HG03095 (cell line): Measurements from ENCODE around the gene IL17RE.
"Not testable (repeated sequence)": the region's sequence is repeated elsewhere in the genome, so short reads cannot be mapped to it uniquely, and the experiment has no call there.

ENCODE experiments used
- ATAC-seq: cut with Tn5 transposase; IDR thresholded peaks from one replicate; pipeline ENCODE4 v1.9.1; 2021; ENCODE audit warnings: moderate library complexity; ENCODE audit not compliant: unreplicated experiment

IL17RE gene, protein sequence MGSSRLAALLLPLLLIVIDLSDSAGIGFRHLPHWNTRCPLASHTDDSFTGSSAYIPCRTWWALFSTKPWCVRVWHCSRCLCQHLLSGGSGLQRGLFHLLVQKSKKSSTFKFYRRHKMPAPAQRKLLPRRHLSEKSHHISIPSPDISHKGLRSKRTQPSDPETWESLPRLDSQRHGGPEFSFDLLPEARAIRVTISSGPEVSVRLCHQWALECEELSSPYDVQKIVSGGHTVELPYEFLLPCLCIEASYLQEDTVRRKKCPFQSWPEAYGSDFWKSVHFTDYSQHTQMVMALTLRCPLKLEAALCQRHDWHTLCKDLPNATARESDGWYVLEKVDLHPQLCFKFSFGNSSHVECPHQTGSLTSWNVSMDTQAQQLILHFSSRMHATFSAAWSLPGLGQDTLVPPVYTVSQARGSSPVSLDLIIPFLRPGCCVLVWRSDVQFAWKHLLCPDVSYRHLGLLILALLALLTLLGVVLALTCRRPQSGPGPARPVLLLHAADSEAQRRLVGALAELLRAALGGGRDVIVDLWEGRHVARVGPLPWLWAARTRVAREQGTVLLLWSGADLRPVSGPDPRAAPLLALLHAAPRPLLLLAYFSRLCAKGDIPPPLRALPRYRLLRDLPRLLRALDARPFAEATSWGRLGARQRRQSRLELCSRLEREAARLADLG

DNA sequence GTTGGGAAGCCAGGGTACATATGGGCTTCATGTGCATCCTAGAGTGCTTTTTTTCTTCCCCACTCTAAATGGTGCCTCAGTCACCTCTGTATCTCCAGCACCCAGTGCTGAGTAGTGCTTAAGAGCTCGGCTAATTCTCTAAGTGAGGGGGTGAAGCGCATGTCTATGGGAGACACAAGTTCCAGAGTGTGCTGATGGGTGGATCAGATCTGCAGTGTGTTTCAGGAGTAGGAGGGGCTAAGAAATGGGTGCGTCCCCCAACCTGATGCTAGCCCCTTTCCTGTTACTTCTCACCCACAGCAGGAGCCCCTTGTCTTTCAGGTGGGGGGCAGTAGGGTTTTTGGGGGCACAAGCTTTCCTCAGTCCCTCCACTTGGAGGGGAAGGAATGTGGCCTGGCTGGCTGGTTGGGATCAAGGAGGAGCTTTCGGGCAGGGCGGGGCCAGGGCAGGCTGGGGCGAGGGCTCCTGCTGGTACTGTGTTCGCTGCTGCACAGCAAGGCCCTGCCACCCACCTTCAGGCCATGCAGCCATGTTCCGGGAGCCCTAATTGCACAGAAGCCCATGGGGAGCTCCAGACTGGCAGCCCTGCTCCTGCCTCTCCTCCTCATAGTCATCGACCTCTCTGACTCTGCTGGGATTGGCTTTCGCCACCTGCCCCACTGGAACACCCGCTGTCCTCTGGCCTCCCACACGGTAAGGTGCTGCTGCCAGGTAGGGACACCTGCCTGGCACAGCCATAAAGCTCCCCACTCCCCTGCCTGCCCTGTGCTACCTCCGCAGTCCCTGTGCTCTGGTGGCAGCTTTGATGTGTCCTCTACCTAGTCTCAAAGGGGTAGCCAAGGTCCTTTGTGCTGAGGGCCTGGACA is at the start of gene IL17RE:
TSS of gene IL17RE (plus strand) at position 477 of the 866 bp plus-strand sequence. CDS start at position 562, 85 bp downstream.
- ATAC-seq = no peak

DNA sequence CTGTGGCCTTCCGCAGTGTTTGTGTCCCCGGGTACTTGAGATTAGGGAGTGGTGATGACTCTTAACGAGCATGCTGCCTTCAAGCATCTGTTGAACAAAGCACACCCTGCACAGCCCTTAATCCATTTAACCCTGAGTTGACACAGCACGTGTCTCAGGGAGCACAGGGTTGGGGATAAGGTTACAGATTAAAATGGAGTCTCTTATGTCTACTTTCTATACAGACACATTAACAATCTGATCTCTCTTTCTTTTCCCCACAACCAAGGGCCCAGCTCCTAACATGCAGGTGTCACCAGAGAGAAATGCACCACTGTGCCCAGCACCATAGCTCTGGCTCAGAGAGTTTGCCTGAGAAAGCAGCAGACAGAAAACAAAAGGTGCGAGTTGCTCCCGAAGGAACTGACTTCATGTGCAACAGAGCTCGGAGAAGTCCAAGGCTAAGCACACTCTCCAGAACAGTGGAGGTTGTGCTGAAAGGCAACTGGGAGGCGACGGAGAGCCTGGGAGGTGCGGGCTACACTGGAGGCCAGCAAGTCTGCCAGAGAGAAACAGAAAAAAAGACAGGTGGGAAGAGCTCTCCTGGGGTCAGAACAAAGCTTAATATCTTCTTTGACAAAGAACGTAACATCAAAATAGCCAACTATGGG is 48.2 kb upstream of the IL17RE start:
- ATAC-seq = not testable (repeated sequence)

DNA sequence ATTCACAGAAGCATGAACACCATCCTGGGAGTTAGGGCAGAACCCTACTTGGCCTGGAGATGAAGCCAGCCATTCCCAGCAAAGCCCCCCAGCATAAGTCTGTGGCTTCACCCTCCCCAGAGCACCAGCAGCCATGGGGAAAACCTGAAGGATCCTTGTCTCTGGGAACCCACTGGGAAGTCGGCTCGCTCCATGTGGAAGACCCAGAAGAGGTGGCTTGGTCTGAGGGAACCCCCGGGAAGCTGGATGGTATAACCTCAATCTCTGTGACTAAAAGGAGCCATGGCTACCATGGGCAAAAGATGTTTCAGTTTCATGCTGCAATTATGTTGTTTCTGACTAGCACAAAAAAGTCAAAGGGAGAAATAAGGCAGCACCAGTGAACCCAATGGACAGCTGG is 47.1 kb upstream of the IL17RE start:
- no peak for ATAC-seq

DNA sequence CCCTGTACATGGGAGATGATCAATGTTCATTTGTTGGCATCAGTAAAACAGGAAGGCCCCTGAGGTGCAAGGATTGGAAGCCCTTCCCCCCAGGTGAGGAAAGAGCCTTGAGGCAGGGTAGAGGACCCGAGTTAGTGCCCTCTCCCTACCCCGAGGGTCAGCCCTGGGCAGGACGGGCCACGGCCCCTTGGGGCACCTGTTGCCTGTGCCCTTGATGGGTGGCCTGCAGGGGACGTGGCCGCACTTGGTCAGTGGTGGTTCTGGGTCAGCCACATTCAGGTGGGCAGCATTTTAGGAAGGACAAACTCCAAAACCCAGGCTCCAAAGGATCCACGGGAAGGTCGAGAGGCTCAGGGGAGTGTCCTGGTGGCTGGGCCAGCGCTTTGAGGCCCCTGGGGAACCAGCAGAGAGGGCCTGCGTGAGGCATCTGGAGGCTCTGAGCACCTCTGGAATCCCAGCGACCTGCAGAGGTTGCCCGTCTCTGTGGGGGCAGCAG is 43.1 kb upstream of the IL17RE start:
- no peak for ATAC-seq

DNA sequence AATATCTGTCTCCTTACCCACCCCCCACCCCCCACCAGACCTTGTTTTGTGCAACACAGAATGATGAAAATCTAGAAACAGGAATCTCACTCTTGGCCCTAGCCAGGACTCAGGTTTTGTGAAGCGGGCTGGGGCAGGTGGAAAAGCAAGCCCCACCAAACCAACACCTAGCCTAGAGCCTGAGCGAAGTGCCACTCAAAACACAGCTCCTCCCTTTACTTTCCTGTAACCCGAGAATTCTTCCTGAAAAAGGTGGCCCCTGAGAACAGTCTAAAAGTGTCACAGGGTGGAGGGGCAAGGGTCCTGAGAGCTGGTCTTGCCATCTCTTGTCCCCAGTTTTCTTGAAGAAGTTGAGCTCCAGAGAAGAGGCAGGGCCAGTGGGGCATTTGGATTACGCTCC is 41.4 kb upstream of the IL17RE start:
- ATAC-seq = no peak

DNA sequence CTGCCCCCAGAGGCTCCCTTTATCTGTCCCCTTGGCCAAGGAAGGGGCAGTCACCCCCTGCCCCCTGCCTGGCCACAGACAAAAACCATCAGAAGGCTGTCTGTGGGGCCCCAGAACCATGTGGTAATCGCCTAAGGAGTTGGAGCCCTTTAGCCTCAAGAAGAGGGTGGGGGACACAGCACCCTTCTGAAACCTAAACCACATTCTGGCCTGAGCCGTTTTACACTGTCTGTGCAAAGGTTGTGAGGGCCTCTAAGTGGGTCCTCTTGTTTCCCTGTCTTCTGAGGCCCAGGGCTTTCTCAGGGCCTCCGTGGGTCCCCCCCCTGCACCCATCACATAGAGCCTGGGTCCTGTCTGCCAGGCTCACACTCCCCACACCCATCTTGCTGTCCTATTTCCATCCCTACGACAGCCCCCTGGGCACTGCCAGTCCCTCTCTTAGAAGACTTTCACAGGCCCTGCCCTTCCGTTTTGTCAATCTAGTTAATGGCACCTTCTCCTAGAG is 41.0 kb upstream of the IL17RE start:
- no peak for ATAC-seq

DNA sequence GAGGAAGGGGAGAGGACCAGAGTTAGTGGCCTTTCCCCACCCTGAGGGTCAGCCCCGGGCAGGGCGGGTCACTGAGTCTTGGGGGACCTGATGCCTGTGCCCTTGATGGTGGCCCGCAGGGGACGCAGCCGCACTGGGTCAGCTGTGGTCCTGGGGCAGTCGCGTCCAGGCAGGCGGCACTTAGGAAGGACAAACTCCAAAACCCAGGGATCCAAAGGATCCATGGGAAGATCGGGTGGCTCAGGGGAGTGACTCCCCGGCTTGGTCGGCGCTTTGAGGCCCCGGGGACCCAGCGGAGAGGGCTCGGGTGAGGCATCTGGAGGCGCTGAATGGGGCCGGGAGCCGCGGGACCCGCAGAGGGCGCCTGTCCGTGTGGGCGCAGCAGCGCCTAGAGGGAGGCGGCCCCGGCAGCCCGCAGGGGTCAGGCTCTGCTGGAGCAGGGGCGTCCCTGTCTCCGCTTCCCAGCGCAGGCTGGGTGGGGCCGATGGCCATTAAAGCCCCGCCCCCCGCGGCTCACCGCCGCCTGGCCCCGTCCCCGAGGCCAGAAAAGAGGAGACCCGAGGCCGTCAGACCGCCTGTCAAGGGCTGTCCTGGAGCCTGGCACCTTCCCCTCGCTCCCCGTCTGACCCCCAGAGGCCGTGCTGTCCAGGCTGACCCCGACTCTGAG is 40.1 kb upstream of the IL17RE start:
- no peak for ATAC-seq

DNA sequence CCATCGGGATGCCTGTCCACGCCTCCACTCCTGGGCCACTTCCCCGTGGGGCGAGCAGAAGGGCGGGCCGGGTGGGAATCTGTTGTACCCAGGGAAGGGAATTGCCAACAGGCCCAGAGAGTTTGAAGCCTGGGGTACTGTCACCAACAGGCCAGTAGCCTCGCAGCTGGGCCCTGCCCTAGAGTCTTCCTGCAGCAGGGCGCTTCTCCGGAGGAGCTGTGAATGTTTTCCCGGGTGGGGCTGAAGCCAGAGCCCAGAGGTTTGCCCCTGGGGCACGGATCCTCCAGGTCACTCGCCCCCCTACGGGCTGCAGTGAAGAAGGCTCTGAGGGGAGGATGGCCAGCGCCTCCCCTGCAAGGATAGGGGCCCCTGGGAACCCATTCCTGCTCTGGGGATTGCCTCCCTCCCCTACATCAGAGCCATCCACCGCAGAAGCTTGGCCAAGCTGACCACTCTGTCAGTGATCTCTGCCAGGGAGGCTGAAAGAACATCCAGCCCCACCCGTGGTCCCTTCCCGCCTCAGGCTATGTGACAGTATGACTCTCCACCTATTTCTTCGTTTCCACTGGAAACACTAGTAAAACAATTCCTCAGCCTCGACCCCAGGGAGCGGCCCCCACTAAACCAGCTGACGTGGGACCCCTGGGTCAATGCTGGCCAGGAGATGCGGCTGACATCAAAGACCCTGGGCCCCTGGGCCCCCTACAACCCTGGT is 39.4 kb upstream of the IL17RE start:
- ATAC-seq = no peak

DNA sequence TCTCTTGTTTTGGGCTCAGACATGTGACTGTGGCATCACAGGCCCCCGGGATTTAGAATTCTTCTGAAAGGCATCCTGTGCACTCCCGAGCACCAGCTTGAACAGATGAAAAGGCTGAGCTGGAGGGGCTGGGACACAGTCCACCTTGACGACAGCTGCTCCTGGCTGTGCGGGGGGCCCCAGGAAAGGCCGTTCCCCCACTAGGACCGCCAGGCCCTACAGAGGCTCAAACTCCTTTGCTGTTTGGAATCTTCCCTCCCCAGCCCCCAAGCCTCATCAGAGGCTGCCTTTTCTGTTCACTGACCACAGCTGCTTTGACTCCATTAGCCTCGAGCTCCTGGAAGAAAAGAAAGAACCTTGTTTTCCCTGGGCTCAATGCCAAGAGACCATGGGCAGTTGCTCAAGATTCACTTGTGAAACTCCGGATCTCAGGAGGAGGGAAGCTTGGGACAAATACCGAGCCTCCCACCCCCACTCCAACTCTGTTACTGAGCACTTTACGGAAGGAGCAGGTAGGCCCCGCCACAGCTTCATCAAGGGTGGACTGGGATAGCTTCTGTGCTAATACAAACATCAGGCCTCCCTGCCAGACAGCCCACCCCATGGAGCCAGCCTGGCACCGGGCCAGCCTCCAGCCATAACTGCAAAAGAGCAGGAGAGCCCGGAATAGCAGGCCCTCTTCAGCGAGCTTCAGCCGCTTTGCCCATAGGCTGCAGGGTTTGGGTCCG is 38.3 kb upstream of the IL17RE start:
- no peak for ATAC-seq

DNA sequence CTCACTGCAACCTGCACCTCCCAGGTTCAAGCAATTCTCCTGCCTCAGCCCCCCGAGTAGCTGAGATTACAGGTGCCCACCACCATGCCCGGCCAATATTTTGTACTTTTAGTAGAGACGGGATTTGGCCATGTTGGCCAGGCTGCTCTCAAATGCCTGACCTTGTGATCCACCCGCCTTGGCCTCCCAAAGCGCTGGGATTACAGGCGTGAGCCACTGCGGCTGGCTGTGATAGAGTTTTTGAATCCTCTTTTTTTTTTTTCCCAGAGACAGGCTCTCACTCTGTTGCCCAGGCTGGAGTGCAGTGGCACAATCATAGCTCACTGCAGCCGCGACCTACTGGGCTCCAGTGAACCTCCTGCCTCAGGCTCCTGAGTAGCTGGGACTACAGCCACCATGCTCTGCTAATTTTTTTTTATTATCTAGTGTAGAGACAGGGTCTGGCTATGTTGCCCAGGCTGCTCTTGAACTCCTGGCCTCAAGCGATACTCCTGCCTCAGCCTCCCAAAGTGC is 37.5 kb upstream of the IL17RE start:
- not testable (repeated sequence) for ATAC-seq

DNA sequence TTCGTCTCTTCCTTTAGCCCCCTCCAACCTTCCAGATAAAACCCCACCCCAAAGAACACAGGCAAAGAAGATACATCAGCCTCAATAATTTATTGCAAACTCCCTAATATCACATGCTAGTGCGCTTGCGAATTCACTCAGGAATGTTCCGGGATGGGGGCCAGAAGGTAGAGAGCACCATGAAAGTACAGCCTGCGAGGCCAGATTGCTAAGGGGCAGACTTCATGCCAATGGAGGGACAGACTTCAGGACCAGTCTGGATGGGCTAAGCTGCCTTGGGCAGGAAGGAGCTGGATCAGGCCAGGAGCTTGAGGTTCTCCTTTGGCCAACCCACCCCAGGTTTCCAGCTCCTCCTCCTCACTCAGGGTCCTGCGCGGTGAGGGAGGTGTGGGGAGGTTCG is 36.0 kb upstream of the IL17RE start:
- ATAC-seq = no peak

DNA sequence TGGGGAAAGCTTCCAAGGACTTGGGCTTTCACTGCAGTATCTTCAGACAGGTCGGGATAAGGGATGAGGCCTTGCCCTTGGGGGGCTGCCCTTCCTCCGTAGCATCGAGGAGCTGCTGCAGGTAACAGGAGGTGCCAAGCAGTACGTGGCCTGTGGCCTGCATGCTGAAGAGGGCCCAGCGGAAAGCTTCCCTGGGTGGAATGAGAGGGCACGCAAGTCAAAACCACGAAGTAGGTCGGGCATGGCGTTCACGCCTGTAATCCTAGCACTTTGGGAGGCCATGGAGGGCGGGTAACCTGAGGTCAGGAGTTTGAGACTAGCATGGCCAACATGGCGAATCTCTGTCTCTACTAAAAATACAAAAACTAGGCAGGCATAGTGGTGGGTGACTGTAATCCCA is 35.5 kb upstream of the IL17RE start:
- ATAC-seq = no peak

DNA sequence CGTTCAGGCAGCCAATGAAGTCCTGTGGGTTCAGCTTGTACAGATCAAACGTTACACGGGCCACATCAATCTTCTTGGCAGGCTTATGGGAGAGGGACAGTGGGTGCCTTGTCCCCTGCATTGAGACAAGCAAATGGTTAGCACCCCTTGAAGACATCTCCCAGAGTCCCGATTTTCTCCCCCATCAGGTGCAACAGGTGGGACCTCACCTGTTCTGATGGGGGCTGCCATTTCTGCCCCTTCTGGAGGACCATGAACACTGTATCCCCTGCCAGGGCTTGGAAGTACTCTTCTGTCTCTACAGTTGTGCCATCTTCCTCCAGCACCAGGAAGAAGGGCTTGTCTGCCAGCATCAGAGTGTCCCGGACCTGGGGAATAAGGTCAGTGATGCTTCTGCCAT is 32.7 kb upstream of the IL17RE start:
- ATAC-seq = no peak

DNA sequence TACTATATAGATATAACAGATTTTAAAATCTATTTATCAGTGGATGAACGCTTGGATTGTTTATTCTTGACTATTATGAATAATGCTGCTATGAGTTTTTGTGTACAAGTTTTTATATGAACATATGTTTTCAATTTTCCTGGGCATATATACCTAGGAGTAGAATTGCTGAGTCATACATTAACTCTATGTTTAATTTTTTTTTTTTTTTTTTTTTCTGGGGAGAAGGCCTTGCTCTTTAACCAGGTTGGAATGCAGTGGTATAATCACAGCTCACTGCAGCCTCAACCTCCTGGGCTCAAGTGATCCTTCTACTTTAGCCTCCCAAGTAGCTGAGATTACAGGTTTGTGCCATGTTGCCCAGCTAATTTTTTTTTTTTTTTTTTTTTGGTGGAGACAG is 31.7 kb upstream of the IL17RE start:
- ATAC-seq = no peak

DNA sequence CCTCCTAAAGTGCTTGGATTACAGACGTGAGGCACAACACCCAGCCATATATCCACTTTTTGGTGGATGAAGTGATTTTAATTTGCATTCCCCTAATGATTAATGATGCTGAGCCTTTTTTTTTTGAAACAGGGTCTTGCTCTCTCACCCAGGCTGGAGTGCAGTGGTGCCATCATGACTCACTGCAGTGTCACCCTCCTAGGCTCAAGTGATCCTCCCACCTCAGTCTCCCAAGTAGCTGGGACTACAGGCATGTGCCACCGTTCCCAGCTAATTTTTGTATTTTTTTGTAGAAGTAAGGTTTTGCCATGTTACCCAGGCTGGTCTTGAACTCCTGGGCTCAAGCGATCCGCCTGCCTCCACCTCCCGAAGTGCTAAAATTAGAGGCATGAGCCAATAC is 30.6 kb upstream of the IL17RE start:
- ATAC-seq = not testable (repeated sequence)

DNA sequence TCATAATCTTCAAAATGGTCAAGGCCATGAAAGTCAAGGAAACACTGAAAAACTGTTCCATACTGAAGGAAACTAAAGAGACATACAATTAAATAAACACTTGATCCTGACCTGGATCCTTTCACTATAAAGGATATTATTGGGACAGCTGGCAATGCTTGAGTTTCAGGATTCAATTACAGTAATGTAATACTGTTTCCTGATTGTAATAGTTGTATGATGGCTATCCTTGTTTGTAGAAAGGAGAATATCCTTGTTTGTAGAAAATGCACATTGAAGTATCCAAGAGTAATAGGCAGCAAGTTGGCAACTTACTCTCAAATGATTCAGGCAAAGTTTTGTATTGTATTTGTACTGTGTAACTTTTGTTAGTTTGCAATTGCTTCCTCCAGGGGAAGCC is 27.2 kb upstream of the IL17RE start:
- ATAC-seq = no peak

DNA sequence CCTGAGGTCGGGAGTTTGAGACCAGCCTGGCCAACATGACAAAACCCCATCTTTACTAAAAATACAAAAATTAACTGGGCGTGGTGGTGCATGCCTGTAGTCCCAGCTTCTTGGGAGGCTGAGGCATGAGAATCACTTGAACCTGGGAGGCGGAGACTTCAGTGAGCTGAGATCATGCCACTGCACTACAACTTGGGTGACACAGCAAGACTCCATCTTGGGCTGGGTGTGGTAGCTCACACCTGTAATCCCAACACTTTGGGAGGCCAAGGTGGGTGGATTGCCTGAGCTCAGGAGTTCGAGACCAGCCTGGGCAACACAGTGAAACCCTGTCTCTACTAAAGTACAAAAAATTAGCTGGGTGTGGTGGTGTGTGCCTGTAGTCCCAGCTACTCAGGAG is 26.4 kb upstream of the IL17RE start:
- ATAC-seq = not testable (repeated sequence)

DNA sequence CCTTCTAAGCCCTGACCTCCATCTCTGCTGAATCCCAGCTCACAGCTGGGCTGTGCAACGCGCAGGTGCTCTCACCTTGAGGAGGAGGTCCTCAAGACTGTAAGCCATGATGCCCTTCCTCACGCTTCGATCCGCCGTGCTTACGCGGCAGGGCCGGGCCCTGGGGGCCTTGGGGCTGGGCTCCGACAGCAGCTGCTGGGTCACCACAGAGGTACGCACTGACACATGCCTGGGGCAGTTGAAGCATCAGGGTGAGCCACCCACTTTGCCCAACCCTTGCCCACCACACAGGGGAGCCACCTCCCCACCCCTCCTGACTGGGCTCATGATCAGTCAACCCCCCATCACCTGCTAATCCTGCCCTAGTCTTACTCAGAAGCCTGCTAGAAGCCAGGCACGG is 25.7 kb upstream of the IL17RE start:
- ATAC-seq = no peak

DNA sequence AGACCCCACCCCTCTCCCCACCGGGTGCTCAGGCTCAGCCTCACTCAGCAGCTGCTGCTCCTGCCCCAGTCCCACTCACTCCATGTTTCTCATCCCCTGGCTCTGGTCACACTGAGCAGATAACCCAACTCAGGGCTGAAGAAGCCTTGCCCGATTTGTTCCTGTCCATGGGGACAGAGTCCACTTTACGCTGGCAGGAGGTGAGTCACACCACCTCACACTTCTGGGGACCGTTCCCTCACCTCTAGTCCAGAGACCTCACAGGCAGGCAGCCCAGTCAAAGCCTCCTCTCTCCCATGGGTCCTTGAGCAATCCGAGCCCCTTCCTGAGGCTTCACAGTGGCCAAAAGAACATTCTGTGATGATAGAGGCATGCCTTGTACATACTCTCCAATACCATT is 23.9 kb upstream of the IL17RE start:
- no peak for ATAC-seq
